RPMI8226 (cell line): ENCODE measurements around the gene CHD3.

Experiments used
- DNase-seq: peaks from one replicate; pipeline ENCODE4 v3.0.0-alpha.2; 2015

Gene CHD3

DNA sequence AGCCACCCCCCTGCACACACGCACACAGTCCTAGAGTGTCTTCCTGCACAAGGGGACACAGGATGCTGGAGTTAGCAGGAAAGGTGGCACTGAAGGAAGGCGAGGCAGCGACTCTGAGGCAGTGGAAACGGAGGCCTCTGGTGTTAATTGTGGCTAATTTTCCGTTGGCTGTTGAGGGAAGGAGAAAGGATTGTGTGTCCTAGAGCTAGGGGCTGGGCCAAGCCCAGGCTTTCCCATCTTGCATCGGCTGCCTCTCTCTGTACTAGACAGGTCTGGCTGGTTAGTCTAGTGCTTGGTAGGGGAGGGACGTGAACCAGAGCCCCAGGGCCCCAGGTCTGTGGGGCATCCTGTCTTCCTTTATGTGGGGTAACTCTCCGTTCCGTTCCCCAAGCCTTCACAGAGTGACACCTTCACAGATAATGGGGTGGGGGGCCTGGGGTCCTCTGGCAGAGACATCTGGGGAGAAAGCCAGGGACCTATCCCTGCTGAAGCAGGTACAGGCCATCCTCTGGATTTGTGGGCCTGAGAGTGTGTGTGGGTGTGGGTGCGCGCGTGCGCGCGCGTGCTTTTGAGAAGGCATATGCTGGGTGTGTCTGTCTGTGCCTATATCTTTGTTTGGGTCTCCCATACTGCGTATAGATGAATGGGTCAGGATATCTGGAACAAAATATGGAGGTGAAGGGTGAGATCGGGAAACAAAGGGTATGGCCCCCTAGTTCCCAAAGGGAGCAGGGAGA is at the start of gene CHD3:
TSS of gene CHD3 (plus strand) at position 606 of the 737 bp plus-strand sequence. CDS start 212 bp downstream, outside the sequence.
- peak; percentile 24 for DNase-seq

DNA sequence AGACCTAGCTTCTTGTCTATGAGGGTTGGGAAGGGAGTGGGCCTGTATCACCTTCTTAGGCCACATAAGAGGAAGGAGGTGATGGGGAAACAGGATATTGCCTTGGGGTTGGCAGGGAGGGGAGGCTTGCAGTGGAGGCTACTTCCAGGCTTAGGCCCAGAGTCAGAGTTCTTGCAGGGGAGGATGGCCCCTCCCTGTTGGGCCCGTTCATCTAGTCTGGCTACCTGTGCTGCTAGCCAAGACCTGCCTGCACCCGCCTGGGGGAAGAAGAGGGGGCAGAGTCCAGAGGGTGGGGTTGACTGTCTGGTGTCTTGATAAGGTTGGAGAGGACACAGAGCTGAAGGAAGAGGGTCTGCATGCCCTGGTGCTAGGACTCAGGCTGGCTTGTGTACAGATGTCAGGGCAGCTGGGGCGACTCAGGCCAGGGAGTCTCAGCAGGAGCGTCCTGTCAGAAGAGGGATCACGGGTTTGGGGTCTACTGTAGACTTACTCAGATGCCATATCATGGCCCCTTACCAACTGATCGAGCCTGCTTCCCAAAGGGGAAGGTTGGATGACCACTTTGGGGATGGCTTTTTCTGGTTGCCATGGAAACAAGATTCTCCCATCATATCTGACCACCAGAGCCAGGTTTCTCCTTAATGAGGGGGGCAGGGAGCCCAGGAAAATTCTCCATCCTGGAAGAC is 49.3 kb upstream of the CHD3 start:
- no peak for DNase-seq

DNA sequence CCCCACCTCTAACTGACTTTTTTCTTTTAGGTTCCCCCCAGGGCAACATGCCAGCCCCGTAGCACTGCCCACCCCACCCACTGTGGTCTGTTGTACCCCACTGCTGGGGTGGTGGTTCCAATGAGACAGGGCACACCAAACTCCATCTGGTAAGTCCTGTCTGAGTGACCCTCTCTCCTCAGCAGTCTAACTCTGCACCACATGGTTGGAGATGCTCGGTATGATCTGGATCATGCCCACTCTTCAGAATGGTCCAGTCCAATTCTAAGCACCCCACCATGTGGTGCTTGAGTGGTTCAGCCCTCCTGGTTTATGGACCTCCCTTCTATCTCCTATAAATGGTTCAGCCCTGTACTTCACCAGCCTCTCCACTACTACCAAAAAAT is 48.7 kb upstream of the CHD3 start:
- DNase-seq: no peak

DNA sequence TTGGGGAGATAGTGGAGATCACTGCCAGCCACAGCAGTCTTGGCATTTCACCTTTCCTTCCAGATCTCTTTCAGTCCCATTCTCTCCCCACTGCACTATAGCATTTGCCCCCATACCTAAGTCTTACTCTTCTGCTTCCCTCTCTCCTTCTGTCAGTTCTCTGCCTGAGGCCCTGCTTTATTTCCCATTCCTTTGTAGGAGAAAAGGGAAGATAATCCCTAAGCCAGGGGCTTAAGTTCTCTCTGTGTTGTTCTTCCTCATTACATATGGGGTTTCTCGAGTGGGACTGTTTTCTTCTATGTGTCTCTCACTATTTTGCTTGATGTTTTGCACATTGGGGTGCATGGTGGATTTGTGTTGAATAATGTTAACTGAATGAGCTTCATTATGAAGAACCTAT is 48.1 kb upstream of the CHD3 start:
- no peak for DNase-seq

DNA sequence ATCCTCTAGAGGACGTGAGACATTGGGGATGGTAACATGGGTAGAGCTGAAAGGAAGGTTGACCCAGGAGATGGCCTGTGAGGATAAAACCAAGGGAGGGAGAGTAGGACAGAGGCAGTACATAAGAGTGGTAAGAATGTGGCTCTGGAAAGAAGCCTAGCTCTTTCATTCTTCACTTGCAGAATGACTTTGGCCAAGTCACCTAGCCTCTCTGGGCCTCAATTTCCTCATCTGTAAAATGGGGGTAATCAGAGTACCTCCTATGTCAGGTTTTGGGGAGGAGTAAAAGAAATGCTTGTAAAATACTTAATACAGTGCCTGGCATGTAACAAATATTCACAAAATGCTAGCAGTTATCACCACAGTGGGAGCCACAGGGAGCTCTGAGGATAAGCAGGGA is 47.7 kb upstream of the CHD3 start:
- no peak for DNase-seq

DNA sequence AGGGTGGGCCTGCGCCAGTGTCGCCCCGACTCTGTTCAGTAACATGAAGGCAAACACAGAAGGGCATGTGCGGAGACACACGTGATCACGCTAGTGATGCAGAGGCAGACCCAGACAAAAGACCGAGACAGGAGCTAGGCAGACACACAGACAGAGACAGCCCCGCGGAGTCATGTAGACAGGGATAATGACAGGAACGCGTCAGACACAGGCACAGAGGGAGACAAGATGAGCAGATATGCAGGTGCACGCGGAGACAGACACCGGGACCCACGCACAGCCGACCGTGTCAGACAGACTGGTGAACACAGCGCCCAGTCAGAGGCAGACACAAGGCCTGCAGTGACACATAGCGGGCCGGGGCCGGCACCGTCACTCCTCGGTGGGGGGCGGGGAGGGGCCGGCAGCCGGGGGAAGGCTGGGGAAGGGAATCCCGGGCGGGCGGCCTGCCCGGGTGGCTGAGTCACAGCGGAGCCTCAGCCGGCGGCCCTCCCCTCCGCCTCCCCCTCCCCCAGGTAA is 47.1 kb upstream of the CHD3 start:
- peak; percentile 79 for DNase-seq

DNA sequence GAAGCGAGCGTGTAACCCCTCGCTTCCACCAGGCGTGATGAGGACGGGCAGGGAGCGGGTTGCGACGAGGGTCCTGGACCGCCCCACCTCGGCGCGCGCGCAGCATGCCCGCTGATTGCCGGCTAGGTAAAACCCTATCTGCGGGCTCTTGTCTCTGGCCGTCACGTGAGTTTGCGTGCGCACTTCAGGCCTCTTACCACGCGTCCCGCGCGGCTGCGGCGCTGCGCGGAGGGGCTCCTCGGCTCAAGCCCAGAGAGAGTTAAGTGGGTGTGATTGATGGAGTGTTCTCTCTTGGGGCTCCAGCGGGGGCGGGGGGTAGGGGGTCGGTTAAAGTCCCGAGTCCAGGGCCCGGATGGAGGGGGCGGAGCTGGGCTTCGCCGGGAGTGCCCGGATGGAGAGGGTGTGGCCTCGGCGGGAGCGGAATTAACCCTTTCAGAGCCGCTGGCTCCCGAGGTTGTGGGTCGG is 46.6 kb upstream of the CHD3 start:
- DNase-seq: peak; percentile 81

DNA sequence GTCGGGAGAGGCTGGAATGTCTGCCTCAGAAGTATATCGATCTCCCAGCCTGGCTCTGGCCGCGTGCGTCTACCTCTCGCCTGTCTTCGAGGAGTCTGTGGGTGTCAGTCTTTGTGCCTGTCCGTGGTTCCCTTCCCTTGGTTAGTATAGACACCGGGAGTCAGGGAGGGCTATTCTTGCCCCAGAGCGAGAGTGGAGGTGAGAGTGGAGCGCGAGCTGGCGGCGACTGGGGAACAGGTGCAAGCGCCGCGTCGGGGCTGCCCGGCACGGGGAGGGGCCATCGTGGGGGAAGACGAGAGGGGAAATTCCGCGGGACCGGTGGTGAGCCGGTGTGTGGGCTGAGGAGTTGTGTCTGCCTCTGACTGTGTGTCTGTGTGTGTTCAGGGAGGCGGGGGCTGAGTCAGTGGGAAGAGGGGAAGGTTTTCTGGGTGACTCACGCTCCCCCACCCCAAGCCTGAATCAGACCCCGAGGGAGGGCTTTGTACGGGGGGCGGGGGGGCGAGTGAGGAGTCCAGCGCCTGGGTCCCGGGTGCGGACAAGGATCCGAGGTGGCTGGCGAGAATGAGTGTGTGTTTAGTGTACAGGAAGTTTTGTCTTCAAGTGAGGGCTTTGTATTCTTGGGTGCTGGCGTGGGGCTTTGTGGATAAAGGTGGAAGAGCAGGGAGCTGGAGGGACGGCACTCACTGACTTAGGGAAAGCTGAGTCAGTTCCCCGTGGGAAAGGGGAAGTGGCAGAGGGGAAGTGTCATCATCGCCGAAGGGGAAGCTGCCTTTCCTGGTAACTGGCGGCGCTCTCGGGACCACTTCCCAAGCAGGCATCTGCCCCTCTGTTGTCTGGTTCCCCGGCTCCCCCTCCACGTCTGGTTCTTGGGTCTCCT is 46.0 kb upstream of the CHD3 start:
- peak; percentile 81 for DNase-seq

DNA sequence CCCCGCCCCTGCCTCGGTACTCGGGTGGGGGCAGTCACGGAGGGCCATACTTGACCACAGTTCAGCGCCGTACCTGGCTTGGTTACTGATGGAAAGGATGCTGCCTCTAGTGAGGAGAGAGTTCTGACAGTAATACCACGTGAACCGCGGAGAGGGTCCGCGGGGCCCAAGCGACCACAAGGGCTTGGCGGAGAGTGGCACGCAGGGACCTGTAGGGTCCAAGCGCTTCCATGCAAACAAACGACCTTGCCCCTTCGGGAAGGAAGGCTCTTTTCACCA is 45.4 kb upstream of the CHD3 start:
- DNase-seq: no peak

DNA sequence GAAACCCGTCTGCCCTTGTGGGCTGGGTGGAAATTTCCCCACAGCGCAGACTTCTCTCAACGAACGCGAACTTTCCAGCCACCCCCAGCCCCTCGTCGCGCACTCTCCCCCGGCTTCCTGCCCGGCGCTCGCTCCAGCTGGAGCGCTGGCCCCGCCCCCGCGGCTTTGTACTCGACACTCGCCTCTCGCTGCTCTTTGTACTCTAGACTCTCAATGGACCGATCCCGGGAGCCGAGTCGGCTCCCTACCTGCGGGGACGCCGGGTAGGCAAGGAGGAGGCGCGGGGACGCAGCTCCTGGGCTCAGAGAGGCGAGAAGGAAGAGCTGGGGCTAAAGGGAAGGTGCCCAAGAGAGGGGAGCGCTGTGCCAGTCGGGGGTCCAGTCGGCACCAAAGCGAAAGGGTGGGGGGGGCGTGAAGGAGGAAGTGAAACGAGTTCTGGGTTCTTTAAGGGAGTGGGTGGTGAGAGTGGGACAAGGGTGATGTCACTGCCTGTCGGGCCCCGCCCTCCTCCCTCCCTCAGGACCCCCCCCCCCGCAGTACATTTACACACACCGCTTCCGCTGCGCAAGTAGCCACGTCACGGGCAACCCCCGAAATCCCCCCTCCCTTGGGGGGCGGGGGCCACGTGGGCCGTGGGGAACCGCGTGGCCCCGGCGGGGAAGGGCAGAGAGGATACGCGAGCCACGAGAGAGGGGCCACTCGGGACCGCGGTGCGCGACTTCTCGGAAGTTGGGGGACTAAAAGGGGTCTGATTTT is 44.9 kb upstream of the CHD3 start:
- DNase-seq: peak; percentile 83

DNA sequence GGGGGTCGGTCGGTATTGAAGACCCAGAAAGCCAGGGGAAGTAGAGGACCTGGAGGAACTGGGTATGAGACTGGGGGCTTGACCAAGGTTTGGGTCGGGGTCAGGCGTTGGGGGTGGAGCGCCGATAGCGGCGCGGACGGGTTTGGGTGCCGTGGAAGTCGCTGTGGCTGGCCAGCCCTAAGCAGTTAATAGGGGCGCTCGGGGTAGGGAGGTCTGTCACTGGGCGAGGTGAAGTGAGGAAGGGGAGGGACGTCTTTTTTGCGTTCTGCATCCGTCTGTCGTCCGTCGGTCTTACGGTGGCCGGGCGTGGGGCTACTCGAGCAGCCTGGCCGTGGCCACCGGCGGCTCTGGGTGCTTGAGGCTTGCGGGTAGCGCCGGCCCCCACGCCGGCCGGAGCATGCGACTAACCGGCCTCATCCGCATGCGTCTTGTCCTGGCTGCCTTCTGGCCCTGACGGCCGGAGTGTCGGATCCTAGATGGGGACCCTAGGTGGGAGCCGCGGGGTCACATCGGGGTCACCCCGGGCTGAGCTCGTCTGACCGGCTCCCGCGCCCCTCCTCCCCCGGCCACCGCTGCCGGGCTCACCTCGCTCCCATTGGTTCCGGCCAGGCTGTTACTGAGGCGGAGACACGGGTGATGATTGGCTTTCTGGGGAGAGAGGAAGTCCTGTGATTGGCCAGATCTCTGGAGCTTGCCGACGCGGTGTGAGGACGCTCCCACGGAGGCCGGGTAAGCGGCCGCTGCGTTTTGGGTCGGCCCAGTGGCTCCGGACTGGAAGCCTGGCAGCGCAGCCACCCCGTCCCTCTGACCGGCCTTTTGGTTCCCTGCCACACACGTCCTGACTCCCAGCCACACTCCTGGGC is 44.1 kb upstream of the CHD3 start:
- DNase-seq: peak; percentile 89

DNA sequence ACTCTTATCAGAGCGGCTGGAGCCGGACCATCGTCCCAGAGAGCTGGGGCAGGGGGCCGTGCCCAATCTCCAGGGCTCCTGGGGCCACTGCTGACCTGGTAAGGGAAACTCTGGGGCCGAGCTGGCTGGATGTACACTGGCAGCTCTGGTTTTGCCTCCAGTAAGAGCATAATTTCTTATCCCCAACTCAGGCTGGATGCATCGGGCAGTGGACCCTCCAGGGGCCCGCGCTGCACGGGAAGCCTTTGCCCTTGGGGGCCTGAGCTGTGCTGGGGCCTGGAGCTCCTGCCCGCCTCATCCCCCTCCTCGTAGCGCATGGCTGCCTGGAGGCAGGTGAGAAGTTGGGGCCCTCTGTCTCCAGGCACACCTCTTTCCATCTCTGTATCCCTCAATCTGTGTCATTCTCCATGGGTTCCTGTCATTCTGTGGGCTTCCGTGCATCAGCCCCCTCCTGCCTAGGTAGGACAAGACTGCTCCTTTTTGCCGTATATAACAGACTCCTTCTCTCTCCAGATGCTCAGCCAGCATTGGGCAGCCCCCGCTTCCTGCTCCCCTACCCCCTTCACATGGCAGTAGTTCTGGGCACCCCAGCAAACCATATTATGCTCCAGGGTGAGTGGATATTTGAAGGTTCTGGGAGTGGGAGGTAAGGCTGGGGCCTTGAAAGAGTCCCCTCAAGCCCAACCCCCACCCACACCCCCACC is 43.1 kb upstream of the CHD3 start:
- DNase-seq: no peak

DNA sequence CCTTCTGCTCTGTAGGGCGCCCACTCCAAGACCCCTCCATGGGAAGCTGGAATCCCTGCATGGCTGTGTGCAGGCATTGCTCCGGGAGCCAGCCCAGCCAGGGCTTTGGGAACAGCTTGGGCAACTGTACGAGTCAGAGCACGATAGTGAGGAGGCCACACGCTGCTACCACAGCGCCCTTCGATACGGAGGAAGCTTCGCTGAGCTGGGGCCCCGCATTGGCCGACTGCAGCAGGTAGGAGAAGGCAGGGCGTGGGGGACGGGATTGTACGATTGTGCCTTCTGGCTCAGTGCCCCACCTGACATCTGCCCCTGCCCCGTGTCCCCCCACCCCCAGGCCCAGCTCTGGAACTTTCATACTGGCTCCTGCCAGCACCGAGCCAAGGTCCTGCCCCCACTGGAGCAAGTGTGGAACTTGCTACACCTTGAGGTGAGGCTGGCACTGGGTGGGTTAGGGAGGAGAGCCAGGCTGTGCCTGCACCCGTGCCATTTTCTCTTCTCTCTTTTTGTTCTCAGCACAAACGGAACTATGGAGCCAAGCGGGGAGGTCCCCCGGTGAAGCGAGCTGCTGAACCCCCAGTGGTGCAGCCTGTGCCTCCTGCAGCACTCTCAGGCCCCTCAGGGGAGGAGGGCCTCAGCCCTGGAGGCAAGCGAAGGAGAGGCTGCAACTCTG is 42.4 kb upstream of the CHD3 start:
- no peak for DNase-seq

DNA sequence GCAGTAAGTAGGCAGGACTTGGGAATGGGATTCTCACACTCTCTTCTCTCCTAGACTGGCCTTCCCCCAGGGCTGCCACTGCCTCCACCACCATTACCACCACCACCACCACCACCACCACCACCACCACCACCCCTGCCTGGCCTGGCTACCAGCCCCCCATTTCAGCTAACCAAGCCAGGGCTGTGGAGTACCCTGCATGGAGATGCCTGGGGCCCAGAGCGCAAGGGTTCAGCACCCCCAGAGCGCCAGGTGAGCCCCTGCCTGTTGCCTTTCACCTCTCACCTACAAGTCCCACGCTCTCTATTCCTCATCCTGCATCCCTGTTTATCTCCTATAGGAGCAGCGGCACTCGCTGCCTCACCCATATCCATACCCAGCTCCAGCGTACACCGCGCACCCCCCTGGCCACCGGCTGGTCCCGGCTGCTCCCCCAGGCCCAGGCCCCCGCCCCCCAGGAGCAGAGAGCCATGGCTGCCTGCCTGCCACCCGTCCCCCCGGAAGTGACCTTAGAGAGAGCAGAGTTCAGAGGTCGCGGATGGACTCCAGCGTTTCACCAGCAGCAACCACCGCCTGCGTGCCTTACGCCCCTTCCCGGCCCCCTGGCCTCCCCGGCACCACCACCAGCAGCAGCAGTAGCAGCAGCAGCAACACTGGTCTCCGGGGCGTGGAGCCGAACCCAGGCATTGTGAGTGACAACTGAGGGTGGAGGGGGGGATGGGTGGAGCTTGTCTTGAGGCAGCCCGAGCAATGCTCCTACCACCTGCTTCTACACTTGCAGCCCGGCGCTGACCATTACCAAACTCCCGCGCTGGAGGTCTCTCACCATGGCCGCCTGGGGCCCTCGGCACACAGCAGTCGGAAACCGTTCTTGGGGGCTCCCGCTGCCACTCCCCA is 41.6 kb upstream of the CHD3 start:
- DNase-seq: no peak

DNA sequence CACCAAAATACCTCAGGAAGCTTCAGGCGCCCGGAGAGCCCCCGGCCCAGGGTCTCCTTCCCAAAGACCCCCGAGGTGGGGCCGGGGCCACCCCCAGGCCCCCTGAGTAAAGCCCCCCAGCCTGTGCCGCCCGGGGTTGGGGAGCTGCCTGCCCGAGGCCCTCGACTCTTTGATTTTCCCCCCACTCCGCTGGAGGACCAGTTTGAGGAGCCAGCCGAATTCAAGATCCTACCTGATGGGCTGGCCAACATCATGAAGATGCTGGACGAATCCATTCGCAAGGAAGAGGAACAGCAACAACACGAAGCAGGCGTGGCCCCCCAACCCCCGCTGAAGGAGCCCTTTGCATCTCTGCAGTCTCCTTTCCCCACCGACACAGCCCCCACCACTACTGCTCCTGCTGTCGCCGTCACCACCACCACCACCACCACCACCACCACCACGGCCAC is 40.4 kb upstream of the CHD3 start:
- DNase-seq: no peak

DNA sequence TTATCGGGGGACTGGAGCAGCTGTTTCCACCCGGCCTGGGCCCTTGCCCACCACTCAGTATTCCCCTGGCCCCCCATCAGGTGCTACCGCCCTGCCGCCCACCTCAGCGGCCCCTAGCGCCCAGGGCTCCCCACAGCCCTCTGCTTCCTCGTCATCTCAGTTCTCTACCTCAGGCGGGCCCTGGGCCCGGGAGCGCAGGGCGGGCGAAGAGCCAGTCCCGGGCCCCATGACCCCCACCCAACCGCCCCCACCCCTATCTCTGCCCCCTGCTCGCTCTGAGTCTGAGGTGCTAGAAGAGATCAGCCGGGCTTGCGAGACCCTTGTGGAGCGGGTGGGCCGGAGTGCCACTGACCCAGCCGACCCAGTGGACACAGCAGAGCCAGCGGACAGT is 39.9 kb upstream of the CHD3 start:
- no peak for DNase-seq

DNA sequence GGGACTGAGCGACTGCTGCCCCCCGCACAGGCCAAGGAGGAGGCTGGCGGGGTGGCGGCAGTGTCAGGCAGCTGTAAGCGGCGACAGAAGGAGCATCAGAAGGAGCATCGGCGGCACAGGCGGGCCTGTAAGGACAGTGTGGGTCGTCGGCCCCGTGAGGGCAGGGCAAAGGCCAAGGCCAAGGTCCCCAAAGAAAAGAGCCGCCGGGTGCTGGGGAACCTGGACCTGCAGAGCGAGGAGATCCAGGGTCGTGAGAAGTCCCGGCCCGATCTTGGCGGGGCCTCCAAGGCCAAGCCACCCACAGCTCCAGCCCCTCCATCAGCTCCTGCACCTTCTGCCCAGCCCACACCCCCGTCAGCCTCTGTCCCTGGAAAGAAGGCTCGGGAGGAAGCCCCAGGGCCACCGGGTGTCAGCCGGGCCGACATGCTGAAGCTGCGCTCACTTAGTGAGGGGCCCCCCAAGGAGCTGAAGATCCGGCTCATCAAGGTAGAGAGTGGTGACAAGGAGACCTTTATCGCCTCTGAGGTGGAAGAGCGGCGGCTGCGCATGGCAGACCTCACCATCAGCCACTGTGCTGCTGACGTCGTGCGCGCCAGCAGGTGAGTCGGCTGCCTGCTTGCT is 39.3 kb upstream of the CHD3 start:
- DNase-seq: no peak

DNA sequence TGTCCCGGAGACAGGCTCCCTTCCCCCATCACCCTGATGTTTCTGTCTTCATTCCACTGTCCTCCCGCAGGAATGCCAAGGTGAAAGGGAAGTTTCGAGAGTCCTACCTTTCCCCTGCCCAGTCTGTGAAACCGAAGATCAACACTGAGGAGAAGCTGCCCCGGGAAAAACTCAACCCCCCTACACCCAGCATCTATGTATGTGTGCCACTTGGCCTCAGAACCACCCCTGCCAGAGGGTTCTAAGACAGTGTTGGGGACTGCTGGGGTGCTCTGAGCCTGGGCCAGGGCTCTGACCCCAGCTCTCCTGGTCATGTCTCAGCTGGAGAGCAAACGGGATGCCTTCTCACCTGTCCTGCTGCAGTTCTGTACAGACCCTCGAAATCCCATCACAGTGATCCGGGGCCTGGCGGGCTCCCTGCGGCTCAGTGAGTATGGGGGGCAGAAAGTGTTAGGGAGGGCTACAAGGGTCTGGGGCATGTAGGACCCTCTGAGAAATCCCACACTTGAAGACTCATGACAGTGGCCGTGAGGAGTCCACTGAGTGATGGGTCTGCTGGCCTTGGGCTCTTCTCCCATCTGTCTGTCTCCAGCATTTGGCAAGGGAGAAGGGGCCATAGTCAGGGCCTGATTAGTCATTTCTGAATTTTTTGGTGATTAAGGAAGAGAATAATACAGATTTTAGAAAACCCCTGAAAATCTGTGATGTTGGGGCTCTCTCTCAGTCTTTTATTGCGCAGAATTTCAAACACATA is 38.7 kb upstream of the CHD3 start:
- no peak for DNase-seq
